ENCODE measurements around the gene SLIT3.

SLIT3 gene

DNA sequence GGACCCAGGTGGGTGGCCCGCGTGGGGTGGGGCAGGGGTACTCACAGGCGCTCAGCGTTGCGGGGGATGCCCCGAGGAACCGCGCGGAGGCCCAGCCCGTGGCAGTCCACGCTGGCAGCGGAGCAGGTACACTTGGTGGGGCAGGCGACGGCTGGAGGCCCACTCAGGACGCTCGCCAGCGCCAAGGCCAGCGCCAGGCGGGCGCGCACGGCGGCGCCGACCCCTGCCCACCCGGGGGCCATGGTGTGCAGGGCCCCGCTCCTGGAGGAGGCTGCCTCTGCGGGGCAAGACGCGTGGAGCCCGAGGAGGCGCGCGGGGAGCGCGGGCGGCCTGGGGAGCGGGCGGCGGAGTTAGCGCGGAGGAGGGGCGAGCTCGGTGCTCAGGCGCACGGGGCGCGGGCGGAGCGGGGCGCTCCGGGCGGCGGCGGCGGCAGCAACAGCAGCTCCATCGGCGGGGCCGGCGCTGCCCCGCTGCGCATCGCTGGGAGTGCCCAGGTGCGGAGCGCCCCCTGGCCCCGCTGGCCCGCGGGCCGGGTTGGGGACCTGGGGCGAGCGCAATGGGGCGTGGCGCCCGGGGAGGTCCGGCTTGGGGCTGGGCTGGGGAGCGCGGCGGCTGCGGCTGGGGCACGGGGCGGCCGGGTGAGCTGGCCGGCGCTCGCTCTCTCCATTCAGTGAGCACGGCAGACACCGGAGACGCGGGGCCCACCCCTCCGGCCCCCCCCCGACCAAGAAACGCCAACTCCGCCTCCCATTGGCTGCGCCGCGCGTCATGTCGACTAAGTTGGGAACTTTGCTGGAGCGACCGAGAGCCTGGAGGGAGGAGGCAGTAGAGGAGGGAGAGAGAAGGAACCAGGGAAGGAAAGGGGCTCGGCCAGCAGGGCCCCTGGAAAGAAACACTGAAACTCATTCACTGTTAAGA, at the start of gene SLIT3:
SLIT3 (minus strand) TSS at position 672 of the 918 bp plus-strand sequence; CDS start at position 242, 430 bp downstream.
- no peak for DNase-seq

DNA sequence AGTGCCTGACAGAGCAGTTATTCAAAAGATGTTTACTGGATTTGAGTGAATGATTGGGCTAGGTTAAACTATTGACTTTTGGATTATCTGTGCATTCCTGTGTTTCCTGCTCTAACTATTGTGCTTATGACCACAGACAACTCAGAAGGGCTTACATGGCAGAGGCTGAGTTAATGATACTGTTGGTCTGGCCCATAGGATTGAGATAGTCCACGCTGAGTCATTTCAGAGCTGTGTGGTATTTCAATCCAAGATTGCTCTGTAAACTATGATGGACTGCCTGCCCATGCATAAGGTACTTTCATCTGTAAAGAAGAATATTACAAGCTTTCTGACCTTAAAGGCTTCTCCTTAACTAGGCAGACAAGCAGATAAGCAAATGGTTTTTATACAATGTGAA, 49.1 kb upstream of the SLIT3 start:
- DNase-seq = no peak

DNA sequence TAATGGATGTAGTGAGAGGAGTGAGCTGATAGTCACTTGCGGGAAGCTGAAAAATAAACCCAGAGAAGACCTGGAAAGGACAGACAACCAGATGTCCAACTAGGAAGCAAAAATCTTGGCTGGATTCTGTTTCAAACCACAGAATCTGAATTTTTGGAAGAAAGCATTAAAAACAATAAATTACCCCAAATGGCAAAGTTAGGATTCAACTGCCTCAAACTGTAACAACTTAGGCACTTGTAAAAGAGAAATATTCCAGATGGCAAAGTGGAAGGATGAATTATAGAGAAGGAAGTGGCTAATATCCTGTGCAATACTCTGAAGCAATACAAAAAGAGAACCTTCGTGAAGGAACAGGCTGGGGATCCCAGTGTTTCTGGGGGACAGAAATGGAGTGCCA, 46.8 kb upstream of the SLIT3 start:
- DNase-seq = no peak

DNA sequence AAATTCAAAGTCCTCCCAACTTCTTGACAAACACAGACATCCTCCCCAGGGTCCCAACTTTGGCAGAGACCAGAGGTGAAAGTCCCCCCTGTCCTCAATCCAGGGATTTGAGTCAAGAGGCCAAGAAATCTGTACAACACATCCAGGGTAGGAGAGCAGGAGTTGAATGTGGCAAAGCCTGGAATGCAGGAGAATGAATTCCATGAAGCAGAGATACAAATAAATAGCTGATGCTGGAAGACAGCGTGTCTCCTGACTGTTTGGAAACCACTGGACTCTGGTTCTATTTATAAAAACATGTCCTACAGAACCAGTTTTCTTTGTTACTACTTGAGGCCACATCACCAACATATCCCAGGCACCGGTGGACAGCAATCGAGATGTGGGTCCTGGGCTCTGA, 43.7 kb upstream of the SLIT3 start:
- no peak for DNase-seq

DNA sequence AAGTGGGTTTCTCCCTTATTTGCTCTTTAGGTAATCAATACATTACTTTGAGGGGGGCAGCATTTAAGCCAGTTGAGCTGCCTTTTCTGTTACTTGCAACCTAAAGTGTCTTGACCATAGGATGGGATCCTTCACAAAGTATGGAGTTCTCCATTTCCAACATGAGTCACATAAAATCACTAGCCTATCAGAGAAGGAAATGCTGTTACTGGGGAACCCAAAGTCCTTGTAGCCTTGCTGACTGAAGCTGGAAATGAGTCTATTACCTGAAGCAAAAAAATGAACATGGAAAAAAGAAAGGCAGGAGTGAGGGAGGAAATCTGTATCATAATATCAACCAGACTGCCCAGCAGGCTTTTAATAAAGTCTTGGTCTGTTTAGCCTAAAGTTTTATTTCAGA, 42.8 kb upstream of the SLIT3 start:
- DNase-seq = no peak

DNA sequence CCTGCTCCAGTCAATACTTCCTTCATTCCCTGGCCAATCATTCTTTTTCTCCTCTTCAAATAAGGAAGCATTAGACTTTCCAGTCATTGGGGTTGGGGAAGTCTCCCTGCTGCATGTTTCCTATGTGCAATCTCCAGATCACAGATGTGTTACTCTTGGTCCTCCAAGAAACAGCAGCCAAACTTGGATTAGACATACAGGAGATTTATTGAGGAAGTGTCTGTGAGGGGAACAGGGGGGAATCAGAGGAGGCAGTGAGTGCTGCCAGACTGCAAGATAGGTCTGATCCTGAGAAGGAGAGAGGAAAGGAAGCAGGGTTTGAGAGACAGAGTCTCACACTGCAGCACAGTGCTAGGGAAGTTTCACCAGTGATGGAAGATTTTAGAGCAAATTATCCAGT, 40.6 kb upstream of the SLIT3 start:
- DNase-seq = no peak

DNA sequence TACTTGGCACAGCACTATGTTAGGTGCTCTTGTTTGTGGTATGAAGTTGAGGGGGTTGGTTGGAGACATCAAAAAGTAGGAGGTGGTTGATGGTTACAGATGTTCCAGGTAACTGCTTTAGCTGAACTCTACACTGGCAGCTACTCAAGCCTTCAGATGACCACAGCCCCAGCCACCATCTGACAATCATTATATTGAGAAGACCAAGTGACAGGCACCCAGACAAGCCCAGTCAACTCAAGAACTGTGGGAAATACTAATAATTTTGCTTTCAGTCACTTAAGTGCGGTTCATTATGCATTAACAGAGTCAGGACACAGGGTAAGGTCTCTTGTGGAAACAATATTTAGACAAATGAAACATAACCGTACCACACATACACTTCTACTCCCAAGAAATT, 38.9 kb upstream of the SLIT3 start:
- no peak for DNase-seq

DNA sequence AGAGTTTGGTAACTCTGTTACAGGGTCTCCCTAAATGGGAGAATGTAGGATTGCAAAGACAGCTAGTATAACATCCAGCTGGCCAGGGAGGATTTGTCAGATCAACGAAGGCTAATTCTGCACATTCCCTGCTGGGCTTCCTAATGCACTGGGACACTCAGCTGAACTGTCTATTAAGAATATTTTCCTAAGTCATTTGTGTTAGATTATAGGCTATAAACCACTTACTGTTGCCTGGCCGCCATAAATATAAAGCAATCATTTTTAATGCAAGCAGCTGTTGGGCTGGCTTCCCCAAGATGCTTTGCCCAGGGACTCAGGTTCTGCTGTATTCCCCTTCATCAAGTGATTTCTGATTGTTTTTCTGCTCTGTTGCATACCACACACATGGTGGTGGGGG, 35.3 kb upstream of the SLIT3 start:
- no peak for DNase-seq

DNA sequence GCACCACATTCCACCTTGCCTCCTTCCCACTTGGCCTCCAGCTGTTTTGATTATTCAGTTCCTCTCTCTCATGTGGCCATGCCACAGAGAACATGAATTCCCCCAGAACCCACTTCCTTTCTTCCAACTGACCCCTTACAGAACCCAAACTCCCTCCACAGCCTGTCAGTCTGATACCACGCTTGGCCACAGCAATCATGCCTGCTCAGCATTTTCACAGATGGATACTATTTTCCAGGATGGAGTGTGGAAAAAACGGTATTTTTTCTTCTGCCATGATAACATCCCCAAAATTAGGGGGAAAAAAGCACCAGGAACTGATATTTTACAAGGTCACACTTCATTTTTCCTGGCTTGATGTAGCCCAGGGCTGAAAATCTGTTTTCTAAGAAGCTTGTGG, 34.9 kb upstream of the SLIT3 start:
- no peak for DNase-seq

DNA sequence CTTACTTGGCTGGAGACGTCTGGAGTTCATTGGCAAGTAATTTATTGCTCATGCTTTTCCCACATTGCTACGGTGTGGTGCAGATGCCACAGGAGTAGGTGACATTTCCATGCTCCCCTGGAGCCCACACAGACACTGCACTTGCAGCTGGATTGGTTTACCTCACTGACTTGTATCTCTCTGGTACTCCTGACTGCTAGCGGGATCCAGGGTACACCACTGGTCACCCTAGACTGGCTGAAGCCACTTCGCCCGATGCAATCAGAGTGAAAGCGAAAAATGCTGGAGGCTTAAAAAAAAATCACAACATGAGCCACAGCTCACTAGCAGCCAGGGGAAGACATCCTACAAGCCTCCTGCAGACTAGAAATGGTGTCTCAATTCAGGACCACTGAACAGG, 32.6 kb upstream of the SLIT3 start:
- no peak for DNase-seq

DNA sequence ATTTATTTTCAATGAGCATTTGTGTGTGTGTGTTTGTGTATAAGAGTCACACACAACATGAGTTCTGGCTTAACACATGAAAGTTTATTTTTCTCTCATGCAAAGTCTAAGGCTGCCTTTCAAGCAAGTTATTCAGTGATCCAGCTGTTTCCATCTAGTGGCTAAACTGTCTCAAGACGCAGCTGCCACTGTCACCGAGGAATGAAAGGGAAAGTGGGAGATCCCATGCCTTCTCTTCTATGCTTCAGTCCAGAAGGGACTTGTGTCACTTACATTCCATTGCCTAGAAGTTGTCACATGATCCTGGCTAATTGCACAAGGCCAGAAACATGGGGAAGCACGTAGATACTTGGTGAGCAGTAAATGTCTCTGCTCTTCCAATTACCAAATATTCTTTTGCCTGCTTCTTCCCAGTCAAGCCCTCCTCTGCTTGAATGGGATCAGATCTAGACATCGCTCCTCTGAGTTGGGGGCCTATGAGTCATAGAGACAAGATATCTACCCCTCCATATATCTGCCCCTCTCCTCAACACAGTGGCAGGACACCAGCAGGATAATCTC, 30.4 kb upstream of the SLIT3 start:
- DNase-seq = no peak

DNA sequence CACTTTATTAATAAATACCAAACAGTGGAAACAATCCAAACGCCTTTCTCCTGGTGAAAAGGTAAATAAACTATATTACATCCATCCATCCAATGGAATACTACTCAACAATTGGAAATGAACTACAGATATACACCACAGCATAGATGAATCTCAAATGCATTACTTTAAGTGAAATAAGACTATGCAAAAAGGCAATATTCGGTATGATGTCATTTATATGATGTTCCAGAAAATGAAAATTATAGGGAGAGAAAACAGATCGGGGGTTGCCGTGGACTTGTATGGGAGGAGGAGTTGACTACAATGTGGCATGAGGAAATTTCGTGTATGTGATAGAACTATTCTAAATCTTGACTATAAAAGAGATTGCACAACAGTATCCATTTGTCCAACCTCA, 27.5 kb upstream of the SLIT3 start:
- no peak for DNase-seq

DNA sequence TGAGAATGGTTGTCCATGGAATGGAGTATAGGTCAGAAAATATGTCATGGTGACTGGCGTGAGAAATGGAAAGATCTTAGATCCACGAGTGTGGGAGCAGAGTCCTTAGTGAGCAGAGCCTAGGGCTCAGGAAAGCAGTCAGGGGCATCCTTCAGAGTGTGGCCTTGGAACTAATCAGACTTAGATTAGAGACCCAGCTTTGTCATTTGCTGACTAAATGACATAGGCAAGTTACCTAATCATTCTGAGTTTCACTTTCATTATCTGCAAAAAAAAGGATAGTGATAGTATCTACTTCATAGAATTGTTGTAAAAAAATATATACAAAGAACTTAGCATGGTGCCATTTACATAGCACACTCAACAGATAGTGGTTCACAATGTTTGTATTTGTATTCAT, 24.3 kb upstream of the SLIT3 start:
- DNase-seq = no peak

DNA sequence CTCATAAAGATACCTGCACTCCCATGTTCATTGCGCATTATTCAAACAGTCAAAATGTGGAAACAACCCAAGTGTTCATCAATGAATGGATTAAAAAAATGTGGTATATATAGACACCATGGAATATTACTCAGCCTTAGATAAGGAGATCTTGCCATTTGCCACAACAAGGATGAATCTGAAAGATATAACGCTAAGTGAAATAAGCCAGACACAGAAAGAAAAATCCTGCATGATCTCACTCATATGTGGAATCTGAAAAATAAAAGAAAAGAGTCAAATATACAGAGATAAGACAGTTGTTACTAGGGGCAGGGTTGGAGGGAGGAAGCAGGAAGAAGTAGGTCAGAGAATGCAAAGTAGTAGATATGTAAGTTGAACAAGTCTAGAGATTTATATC, 17.6 kb upstream of the SLIT3 start:
- no peak for DNase-seq

DNA sequence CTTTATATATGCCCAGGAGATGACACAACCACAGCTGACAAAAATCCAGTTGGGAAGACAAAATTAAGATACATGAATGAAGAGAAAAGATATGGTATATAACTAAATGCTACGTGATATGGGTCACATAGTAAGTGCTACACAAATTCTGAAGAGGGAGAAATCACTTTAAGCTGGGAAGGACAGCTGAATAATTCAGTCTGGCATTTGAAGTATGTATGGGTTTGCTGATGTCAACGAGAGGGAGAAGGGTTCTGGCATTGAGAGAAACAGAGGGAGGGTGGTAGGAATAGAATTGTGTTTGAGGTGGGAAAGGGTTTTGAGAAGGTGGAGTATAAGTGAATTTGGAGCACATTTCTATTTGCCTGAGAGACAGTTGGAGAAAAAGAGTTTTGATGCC, 6.7 kb upstream of the SLIT3 start:
- no peak for DNase-seq

DNA sequence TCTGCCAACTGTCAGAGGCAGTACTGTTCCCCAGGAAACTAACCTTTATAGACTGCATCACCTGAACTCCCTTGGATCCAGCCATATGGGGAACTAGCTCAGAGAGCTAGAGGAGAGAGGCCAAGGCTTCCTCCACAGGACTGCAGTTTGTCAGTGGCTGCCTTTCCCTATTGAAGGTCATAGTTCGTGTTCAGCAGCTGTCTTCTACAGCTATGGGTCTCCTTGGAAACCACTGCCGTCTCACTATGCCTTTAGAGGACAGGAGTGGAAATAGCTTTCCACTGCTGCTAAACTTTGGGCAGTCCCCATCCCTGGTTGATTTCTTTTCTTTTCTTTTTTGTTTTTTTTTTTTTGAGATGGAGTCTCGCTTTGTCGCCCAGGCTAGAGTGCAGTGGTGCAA, 4.4 kb upstream of the SLIT3 start:
- no peak for DNase-seq

DNA sequence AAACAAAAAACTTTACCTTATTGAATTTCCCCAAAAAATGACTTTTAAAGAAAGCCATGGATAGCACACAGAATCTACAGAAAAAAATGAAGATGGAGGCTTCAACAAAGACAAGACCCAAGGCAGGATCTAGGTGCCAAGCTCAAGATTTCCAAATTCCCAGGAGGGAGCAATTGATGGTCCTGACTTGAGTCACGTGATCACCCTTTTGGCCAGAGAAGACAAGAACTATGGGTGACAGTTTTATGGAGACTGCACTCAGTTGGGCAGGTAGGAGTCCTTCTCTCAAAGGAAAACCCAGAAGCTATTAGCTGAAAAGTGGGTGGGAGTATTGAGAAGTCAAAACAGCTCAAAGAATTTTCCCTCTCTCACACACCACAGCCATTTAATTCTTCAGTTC, 3.2 kb upstream of the SLIT3 start:
- no peak for DNase-seq

DNA sequence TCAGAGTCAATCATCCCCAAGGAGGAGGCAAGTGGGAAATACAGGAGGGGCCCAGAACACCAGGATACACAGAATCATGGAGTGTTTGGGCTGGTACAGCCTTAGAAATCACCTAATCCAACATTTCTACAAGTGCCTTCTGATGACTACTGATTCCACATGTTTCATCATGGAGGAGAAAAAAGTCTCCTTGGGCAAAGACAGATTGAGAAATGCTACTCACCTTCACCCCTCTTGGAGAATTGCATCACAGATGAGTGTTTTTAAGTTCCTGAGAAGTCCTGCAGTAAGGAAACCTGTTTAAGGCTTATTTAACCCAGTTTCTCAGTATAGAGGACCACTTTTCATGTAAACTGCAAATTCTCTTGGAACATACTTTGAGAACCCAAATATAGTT, 2.2 kb upstream of the SLIT3 start:
- DNase-seq = no peak

DNA sequence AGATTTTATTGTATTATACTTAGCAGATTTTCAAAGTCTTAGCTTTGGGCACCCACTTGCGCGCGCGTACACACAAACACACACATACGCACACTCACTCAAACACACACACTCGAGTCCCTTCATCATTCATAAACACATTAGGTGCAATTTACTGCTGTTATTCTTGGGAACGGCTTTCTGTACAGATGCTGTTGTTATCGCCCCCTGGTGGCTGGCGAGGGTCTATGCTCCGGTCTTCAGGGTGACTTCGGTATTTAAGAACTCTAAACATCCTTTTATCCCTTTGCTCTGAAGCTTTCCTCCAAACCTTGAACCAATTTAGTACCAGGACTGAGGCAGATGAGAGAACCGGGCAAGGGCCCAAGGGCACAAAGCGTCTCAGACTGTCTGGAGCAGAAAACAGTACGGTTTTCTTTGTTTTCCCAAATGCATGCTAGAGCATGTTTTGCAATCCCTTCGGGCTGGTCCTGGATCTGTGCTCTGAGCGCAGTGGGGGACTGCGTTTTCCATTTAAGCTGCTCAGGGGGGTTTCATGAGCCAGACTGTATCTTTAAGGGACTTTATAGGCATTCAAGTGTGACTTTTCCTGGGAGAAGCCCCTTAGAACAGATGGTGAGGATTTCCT, 1.7 kb upstream of the SLIT3 start:
- peak; percentile 19 for DNase-seq

DNA sequence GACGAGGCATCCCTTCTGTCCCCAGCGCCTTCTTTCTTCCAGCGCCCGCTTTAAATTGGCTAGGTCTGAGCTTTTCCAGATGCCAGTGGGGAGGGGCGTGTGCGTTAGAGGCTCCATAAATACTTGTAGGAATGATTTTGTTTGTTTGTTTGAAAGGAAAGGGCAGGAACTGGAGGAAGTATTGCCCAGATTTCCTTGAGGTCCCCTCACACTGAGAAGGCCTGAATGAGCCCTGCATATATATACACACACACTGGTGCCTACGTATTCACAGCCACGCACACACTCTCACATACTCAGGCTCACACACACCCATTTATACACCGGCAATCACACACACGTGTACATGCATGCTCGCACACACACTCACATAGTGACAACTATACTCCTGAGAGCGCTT, 1.0 kb upstream of the SLIT3 start:
- no peak for DNase-seq

DNA sequence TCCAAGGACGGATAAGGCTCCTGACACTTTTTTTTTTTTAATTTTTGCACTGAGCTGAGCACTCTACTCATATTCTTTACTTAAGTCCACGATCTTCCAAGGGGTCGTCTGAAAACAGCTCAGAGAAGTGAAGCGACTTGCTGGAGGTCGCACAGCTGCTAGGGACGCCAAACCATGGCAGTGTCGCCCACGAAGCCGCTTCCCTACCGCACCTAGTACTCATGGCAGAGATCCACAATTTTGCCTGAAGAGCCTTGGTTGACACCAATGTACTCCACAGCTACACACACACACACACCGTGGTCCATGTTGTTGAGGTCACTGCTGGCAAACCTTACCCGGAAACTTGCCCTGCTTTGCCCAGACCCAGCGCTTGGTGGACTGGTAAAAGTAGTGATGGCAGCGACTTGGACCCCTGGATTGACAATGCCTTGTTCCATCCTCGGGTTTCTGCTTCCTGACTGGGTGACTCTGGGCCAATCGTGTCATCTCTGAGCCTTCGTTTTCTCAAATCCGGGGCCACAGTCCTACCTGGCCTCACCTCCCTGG, 521 bp upstream of the SLIT3 start:
- DNase-seq = no peak

DNA sequence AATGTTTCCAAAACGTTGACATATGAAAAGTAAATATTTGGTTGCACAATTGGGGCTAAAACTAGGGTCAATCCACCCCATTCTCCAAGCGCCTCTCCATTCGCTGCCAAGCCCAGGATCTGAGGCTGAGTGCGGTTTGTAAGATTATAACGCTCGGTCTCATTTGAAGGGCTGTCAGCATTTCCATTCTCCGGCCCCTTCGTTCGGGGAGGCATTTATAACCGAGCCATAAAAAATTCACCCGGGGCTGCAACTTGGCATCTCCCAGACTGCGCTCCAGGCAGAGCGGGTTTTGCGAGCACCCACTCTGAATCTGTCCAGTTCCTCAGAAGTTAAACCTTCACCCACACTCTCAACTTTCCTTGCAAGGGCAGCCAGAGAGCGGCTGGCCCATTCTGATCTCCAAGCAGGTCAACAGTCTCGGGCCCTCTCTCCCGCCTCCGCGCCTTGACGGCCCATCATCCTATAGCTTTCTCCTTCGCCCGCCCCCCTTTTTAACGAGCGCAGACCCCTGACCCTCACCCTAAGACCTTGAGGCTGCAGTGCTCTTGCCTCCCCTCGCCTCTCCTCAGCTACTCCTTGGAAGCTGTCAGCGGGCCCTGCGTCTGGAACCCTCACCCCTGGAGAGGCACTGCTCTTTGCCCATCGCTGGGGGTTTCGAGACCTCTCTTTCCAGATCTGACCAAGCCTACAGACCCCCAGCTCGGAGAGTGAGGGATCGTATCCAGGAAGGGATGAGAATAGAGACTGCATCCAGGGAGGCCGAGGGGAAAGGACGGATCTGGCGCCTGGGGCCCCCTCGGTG, 1.1 kb downstream of the SLIT3 start:
- no peak for DNase-seq

DNA sequence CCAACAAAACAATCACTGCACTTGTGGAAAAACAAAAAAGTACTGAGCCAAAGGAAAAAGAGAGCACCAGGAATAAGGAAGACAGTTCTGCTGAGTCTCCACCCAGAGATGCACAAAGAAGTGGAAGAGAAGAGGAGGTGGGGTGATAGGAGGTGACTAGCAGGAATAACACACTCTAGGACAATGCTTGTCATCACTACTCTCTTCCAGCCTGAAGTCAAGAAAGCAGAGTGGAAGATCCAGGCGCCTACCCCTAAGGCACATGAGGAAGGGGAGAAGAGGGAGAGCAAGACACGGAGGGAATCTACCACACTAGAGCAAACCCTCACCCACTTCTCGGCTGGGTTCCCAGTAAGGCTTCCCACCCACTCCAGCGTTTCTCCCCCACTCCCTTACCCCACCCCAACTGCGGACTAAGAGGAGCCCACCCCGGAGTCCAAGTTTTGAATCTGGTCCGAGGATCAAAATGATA, 1.7 kb downstream of the SLIT3 start:
- no peak for DNase-seq

Data from NCI-H774 (cell line).